Suppressor macrophage (primary cell): Measurements from ENCODE around the gene CLIP4.
"Not testable (repeated sequence)": the region's sequence is repeated elsewhere in the genome, so short reads cannot be mapped to it uniquely, and the experiment has no call there.

Experiments used
- DNase-seq, 4 experiments: peaks; one replicate each; pipeline ENCODE4 v3.0.0-alpha.2; 2020 to 2022

Gene CLIP4

DNA sequence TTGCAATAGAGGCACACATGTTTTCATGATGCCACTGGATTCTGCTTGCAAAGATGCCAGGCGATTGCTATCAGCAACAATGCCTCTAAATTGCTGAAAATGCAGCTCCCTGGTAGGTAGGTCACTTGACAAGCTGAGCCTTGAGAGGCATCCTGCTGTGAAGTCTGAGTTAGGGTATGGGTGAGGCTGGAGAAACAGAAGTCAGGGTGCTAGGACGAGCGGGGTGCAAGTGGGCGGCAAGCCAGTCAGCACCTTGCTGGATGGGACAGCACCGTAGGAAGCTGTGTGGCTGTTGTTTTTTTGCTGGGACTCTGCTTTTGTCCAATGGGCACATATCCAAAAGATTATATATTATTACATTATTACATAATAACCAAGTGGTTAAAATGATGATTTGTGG lies 10.5 kb upstream of the CLIP4 start:
- DNase-seq = peak in 2 of 4 experiments; percentile 27 to 46

- DNase-seq = no peak
Measured at GRCh38 chr2:29105375-29105774, 9.8 kb upstream of the CLIP4 start.

GRCh38 chr2:29106256-29106655 lies 9.0 kb upstream of the CLIP4 start:
- peak; percentile 44 to 66 (median 58) for DNase-seq

DNA sequence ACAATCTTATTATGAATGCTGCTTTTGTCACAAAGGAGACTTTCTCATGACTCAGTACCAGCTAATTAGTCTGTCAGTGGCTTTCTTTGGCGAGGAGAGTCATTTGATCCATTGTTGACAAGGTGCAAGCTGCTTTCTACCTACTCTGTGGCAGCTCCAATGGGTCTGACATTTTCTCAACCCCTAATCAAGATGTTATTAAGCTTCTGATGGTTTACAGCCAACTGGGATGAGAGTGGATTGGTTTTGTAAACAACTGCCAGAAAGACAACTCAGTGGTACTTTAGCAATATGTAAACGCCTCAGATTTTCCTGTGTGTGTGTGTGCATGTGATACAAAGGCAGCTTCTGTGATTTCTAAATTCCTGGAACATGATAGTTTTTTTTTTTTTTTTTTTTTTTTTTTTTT lies 8.2 kb upstream of the CLIP4 start:
- peak in 1 of 4 experiments; percentile 37 for DNase-seq

DNA sequence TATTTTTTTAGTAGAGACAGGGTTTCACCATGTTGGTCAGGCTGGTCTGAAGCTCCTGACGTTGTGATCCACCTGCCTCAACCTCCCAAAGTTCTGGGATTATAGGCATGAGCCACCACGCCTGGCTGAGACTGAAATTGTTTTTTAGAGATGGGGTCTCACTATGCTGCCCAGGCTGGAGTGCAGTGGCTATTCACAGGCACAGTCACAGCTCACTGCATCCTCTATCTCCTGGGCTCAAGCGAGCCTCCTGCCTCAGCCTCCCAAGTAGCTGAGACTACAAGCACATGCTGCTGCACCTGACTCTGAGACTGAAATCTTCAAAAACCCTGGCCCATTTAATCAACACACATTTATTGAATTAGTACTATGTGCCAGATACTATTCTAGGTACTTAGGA lies 7.7 kb upstream of the CLIP4 start:
- DNase-seq = not testable (repeated sequence)

DNA sequence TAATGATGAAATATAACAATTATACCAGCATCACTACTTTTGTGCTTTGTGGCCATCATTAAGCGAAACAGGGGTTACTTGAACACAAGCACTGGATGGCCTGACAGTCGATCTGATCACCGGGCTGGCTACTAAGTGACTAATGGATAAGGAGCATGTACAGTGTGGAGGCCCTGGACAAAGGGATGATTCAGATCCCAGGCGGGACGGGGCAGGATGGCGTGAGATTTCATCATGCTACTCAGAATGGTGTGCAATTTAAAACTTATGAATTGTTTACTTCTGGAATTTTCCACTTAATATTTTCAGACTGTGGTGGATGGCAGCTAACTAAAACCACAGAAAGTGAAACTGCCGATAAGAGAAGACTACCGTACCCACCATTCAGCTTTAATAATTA lies 7.0 kb upstream of the CLIP4 start:
- DNase-seq = peak; percentile 38 to 64 (median 55)

GRCh38 chr2:29109246-29109645 lies 6.0 kb upstream of the CLIP4 start:
- no peak for DNase-seq

DNA sequence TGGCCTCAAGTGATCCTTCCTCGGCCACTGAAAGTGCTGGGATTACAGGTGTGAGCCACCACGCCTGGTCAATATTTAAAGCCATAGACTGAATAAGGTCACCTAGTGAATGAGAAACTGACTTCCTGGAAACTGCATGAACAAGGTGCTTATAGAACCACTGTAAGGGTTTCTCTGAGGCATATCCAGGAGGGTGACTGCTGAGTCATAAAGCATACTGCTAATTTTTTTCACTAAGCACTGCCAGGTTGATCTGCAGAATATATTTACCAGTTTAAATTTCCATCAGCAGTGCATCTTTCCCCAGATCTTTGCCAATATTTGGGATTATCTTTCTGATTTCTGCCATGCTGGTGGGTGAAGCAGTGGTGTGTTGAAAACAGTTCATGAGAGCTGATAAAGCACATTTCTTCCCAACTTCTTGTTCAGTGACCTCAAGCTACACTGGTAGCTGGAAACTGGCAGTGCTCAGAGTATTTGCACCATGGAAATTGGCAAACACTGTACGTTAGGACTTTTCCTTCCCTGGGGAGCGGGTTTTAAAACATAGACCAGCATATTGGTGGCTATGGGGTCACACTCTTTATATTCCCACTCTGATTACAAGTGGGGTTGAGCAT lies 4.2 kb upstream of the CLIP4 start:
- peak in 3 of 4 experiments; percentile 51 to 65 (median 53) for DNase-seq

DNA sequence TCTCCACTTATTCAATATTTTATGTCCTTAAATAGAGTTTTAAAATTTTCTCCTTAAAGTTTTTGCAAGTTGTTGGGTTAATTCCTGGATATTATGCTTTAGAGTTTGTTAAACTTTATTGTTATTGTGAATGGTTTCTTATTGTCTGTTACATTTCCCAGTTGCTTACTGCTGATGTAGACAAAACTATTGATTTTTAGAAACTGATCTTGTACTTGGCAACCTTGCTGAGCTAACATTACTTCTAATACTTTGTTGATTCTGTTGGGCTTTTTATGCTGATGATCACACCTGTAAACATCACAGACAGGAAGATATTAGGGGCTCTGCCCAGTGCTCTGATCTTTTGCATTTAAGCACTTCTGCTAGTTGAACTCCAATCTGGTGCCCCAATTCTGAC lies 2.8 kb upstream of the CLIP4 start:
- no peak for DNase-seq

DNA sequence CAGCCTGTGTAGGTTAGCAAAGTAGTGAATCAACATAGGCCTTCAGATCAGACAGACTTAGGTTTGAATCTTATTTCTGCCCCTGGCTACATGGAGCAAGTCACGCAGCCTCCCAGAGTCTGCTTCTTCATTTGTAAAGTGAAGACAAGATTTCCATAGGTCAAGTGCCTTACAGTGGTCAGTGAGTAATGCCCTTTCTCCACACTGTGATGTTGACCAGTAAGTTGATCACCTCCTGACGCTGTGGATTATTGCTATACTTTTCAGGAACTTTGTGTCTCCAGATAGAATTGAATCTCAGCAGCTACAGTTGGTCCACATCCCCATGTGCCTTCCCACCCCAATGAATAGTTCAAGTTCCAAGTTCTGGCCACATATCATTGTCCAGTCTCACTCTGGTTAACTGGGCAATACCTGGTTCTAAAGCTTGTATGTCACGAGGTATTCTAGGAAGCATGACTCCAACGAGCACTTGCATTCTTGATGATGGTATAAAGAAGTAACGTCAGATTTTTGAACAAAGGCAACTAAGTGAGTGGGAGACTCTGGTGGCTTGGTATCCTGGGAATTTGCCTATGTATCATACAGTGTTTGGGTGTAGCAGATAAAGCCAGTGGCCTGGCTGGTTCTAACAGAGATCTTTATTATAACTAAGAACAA lies 2.1 kb upstream of the CLIP4 start:
- DNase-seq = peak; percentile 77 to 92 (median 80)

DNA sequence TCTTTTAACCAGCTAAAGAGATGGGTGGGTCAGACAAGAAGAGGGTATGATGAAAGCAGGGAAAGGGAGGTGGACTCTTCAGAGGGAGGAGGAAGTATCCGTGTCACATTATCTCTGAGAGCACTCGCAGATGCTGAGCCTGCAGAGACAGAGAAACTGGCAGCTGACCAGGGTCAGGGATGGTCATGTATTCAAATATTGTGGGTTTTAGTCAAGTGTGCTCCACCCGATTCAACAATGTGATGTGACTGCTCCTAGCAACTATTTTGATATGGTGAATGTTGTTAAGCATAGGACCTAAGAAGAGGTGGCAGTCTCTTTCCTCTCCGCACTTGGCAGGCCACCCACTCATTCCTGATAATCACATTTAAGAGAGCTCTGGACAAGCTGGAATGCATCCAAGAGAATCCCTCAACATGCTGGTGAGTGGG lies 1.3 kb upstream of the CLIP4 start:
- DNase-seq = peak; percentile 95 to 99 (median 96)

GRCh38 chr2:29114586-29114945 lies 649 bp upstream of the CLIP4 start:
- no peak for DNase-seq

DNA sequence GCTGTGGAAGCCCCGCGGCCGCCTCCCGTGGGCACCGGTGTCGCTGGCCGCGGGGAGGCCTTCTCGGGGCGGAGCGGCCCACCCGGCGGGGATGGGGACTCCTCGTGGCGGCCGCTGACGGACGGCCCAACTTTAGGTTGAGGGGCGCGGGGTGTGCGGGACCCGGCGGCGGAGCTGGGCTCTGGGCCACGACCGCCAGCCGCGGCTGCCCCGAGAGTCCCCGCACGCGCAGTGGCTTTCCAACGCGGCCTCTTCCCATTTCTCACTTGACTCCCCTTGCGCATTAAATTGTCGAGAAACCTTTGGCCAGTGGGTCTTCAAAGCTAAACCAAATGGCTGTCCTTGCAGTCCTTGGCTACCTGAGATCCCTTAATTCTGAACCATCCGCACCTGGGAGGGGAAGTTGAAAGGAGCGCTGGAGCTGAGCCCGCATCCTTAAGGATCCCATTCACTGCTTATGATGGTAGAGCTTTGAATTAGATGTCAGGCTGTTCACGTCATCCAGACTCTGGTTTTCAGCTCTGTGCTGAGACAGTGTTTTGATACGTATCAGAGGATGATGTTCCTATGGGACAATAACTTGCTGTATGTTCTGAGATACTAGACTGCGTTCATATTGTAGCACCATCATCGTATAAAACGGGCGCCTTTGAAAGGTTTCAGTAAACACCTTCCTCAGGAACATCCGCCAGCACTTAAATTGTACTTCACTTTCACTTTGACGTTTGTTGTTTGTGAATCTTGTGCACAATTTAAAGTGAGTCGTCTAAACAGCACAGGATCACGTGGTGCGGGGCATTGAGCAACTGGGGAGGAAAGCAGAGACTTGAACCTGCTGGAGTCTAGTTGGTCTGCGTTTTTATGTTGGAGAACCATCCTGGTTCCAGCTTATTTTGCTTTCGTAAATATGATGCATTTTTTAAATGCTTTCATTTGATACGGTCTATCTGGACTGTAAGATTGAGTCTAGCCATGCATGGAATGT lies 874 bp downstream of the CLIP4 start:
- peak; percentile 82 to 88 (median 85) for DNase-seq

- DNase-seq = no peak
Measured at GRCh38 chr2:29117636-29118303, 2.6 kb downstream of the CLIP4 start.

DNA sequence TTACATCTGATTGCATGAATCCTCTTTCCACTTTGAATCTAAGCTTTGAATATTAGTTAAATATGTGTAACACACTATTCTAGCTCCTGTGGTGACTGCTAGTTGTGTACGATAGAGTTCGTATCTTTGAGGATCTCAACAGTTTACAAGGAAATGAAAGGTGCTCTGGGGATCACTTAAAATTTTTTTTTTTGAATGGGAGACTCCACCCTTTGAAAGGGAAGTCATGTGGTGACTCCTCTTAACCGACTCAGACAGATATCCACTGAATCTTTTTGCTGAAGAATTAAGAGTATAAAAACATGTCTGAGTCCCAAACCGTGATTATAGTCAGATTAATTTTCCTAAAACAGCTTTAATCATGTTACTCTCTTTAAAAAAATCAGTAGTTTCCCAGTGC lies 4.0 kb downstream of the CLIP4 start:
- DNase-seq = no peak

DNA sequence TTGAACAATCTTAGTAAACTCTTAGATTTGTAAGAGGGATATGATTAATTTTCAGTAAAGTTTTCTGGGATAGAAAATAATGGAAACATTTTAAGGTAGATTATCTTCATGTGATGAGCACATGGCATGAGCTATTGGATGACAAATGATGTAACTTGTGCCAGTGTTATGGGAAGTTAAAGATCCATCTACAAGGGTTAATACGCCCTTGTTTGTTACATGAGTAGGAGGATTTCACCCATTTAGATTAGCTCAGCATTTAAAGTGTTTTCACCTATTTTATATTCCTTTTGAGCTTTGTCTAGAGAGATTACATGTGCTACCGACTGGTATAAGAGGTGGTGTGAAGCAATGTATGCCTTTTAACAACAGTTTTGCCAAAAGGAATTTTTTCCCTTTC lies 5.6 kb downstream of the CLIP4 start:
- peak in 2 of 4 experiments; percentile 44 to 49 for DNase-seq

DNA sequence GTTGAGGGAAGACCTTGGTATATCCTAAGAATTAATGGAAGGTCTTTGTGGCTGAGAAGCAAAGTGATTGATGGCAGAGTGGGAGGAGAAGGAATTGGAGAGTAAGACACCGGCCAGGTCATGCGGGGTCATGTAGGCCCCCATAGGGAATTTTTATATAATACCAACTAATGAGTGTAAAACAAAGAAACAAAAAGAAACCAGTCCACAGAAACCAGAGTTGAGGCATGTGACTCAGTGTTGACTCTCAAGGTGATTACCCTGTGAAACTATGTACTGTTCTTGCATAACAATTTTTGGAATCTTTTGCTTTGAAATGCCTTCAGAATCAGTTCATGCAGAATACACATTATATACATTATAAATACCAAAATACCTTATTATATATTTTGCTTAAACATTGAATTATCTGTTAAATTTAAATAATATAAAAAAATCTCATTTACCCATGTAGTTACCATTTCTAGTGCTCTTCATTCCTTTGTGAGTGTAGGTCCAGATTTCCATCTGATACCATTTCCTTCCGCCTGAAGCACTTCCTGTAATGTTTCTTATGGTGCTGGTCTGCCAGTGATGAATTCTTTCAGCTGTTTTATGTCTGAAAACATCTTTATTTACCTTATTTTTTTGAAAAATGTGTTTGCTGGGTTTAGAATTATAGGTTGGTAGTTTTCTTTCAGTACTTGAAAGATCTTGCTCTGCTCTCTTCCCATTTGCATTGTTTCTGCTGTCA lies 8.6 kb downstream of the CLIP4 start:
- no peak for DNase-seq

- no peak for DNase-seq
Measured at GRCh38 chr2:29124504-29124903, 9.3 kb downstream of the CLIP4 start.

- peak in 2 of 4 experiments; percentile 24 to 39 for DNase-seq
Measured at GRCh38 chr2:29129586-29130281, 14.5 kb downstream of the CLIP4 start.

- peak; percentile 52 to 73 (median 64) for DNase-seq
Measured at GRCh38 chr2:29130295-29130694, 15.1 kb downstream of the CLIP4 start.

DNA sequence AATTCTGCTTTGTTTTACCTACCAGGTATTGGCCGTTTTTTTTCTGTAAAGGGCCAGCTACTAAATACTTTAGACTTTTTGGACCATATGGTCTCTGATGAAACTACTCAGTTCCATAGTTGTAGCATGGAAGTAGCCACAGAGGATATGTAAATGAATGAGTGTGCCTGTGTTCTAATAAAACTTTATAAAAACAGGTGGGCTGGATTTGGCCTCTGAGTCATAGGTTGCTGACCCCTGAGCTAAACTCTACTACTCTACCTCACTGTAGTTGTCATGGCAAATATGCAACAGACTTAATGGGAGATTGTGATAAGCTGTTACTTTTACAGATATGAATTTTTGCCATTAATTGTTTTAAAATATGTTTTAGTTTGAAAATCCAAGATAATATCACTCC lies 19.7 kb downstream of the CLIP4 start:
- DNase-seq = no peak
